HepG2 (cell line): ENCODE measurements around the gene XAF1. TPM values are rescaled to one million over a fixed set of nuclear protein-coding genes. Genes with fewer than 3 reads are reported as not detected.
A peak's percentile ranks its signal among the peaks of the same experiment; 100 is the strongest.

Source experiments
- ARHGAP35 ChIP-seq: sonication (generic); formaldehyde crosslinking; IDR thresholded peaks from 2 replicates; pipeline ENCODE4 v1.9.0; 2022; ENCODE audit warnings: mild to moderate bottlenecking, inconsistent platforms, moderate library complexity, missing genetic modification reagents, borderline replicate concordance
- CCAR2 ChIP-seq: fragments of 200-400 bp; formaldehyde crosslinking; optimal IDR thresholded peaks from 2 replicates; pipeline ENCODE3; 2018; ENCODE audit warnings: low read depth, mild to moderate bottlenecking, low read length, moderate library complexity
- FOXM1 ChIP-seq: sonication (generic); formaldehyde crosslinking; IDR thresholded peaks from 2 replicates; pipeline ENCODE4 v1.5.0; 2020; ENCODE audit warnings: missing genetic modification reagents
- HNRNPH1 ChIP-seq: fragments of 200-400 bp; formaldehyde crosslinking; optimal IDR thresholded peaks from 2 replicates; pipeline ENCODE3; 2017; ENCODE audit warnings: mild to moderate bottlenecking, low read depth, low read length
- MED13 ChIP-seq: sonication (generic); formaldehyde crosslinking; IDR thresholded peaks from 2 replicates; pipeline ENCODE4 v1.5.0; 2020; ENCODE audit warnings: missing genetic modification reagents
- NFIC ChIP-seq: IDR thresholded peaks from 2 replicates; pipeline ENCODE4 v1.6.1; 2012; ENCODE audit warnings: mild to moderate bottlenecking, low read length, inconsistent platforms
- POLR2A ChIP-seq, 2 experiments: IDR thresholded peaks; 2 replicates each; pipeline ENCODE4 v1.6.1; 2011; ENCODE audit warnings: low read depth in 2 of 2, low read length in 2 of 2, mild to moderate bottlenecking in 1 of 2, moderate library complexity in 1 of 2; ENCODE audit not compliant: insufficient read depth in 1 of 2
- PRMT3 ChIP-seq: sonication (generic); formaldehyde crosslinking; IDR thresholded peaks from 2 replicates; pipeline ENCODE4 v1.8.1; 2022; ENCODE audit warnings: low read depth, mild to moderate bottlenecking, moderate library complexity, missing genetic modification reagents, borderline replicate concordance
- PRPF4 ChIP-seq: fragments of 200-400 bp; formaldehyde crosslinking; IDR thresholded peaks from 2 replicates; pipeline ENCODE4 v1.6.1; 2016; ENCODE audit warnings: low read length, low read depth; ENCODE audit not compliant: poor library complexity, severe bottlenecking
- STAT5B ChIP-seq: sonication (generic); formaldehyde crosslinking; IDR thresholded peaks from 2 replicates; pipeline ENCODE4 v1.4.0; 2020; ENCODE audit warnings: missing genetic modification reagents
- YEATS4 ChIP-seq: sonication (generic); formaldehyde crosslinking; IDR thresholded peaks from 2 replicates; pipeline ENCODE4 v1.4.0; 2020; ENCODE audit warnings: missing genetic modification reagents, borderline replicate concordance
- ZFY ChIP-seq: sonication (generic); formaldehyde crosslinking; IDR thresholded peaks from 2 replicates; pipeline ENCODE4 v1.4.0; 2020; ENCODE audit warnings: missing genetic modification reagents
- ZNF446 ChIP-seq: sonication (generic); formaldehyde crosslinking; IDR thresholded peaks from 2 replicates; pipeline ENCODE4 v1.5.0; 2020; ENCODE audit warnings: mild to moderate bottlenecking, missing genetic modification reagents
- ZNF749 ChIP-seq: sonication (generic); formaldehyde crosslinking; IDR thresholded peaks from 2 replicates; pipeline ENCODE4 v1.8.0; 2022; ENCODE audit warnings: mild to moderate bottlenecking, missing genetic modification reagents, moderate library complexity, borderline replicate concordance
- ZNF777 ChIP-seq: sonication (generic); formaldehyde crosslinking; IDR thresholded peaks from 2 replicates; pipeline ENCODE4 v1.4.0; 2020; ENCODE audit warnings: missing genetic modification reagents
- ZSCAN12 ChIP-seq: sonication (generic); formaldehyde crosslinking; IDR thresholded peaks from 2 replicates; pipeline ENCODE4 v1.9.0; 2021; ENCODE audit warnings: mild to moderate bottlenecking, missing genetic modification reagents
- polyA plus RNA-seq, 8 experiments: library from polyadenylated mRNA; depleted of rRNA in 3 of 8; stranded (reverse) in 7 of 8; unstranded in 1 of 8; fragments of >200 nt; fragmentation: Illumina TruSeq in 4 of 8; extraction: Trizol in 4 of 8; gene quantifications; 2 replicates each; pipeline versions ENCODE4 v1.2.1 to v1.2.3, GENCODE V29; 2011 to 2016; ENCODE audit warnings: low read depth in 4 of 8, missing spikeins in 1 of 8, mixed read lengths in 1 of 8; ENCODE audit not compliant: insufficient read depth in 1 of 8
- total RNA-seq, 5 experiments: library from RNA; depleted of rRNA; stranded (reverse); fragments of >200 nt; fragmentation: Illumina TruSeq; extraction: Trizol; gene quantifications; 2 replicates each; pipeline ENCODE4 v1.2.3, GENCODE V29; 2016; ENCODE audit warnings: low read depth in 1 of 5
- TF ChIP-seq, protein P1 (sequence below): sonication (generic); formaldehyde crosslinking; IDR thresholded peaks from 2 replicates; pipeline ENCODE4 v1.4.0; 2020; ENCODE audit warnings: mild to moderate bottlenecking, missing genetic modification reagents
- TF ChIP-seq, protein P2 (sequence below): sonication (generic); formaldehyde crosslinking; IDR thresholded peaks from 2 replicates; pipeline ENCODE4 v1.4.0; 2020; ENCODE audit warnings: missing genetic modification reagents
- TF ChIP-seq, protein P3 (sequence below): IDR thresholded peaks from 2 replicates; pipeline ENCODE4 v1.6.1; 2016; ENCODE audit warnings: missing compliant biosample characterization, missing genetic modification reagents, borderline replicate concordance
- TF ChIP-seq, protein P4 (sequence below): sonication (generic); formaldehyde crosslinking; IDR thresholded peaks from 2 replicates; pipeline ENCODE4 v1.5.0; 2020; ENCODE audit warnings: mild to moderate bottlenecking, missing genetic modification reagents, borderline replicate concordance

XAF1 gene
- total and polyA plus RNA-seq, 2 of the 13 experiments (the other 11 are each of a cell fraction or from before 2014, with no cell fraction given): 1.2 to 2.4 TPM

DNA sequence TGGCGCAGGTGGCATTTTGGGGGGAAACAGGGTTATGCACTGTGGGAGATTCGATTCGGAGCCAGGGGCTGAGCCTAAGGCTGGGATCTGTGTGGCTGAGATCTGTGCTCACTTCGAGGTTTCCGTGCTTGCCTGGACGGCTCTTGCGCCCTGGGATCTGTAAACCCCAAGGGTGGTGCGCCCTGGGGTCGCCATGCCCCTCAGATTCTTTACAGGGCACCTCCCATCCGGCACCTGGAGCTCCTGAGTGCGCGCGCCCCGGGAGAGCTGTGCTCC, 43.1 kb upstream of the XAF1 start (continued):
- TF ChIP-seq ZSCAN12 (no peak), FOXM1 (CRISPR knock-in tag) (no peak), ARHGAP35 (no peak), NFIC (no peak), ZNF446 (CRISPR knock-in tag) (no peak), HNRNPH1 (no peak), CCAR2 (no peak), PRPF4 (no peak), ZNF777 (CRISPR knock-in tag) (peak; percentile 60; the same call in 1 of the 2 replicates), PRMT3 (CRISPR knock-in tag) (no peak), ZNF749 (CRISPR knock-in tag) (no peak), MED13 (CRISPR knock-in tag) (no peak), ZFY (CRISPR knock-in tag) (no peak), STAT5B (CRISPR knock-in tag) (no peak), POLR2A (IDR thresholded peaks at IDR 0.05; ENCODE audit: insufficient read depth in 1 of 2, low read depth in 2 of 2, low read length in 2 of 2) (no peak), YEATS4 (no peak)
- TF ChIP-seq, protein P1, sequence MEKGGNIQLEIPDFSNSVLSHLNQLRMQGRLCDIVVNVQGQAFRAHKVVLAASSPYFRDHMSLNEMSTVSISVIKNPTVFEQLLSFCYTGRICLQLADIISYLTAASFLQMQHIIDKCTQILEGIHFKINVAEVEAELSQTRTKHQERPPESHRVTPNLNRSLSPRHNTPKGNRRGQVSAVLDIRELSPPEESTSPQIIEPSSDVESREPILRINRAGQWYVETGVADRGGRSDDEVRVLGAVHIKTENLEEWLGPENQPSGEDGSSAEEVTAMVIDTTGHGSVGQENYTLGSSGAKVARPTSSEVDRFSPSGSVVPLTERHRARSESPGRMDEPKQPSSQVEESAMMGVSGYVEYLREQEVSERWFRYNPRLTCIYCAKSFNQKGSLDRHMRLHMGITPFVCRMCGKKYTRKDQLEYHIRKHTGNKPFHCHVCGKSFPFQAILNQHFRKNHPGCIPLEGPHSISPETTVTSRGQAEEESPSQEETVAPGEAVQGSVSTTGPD (CRISPR knock-in tag): no peak
- TF ChIP-seq, protein P2, sequence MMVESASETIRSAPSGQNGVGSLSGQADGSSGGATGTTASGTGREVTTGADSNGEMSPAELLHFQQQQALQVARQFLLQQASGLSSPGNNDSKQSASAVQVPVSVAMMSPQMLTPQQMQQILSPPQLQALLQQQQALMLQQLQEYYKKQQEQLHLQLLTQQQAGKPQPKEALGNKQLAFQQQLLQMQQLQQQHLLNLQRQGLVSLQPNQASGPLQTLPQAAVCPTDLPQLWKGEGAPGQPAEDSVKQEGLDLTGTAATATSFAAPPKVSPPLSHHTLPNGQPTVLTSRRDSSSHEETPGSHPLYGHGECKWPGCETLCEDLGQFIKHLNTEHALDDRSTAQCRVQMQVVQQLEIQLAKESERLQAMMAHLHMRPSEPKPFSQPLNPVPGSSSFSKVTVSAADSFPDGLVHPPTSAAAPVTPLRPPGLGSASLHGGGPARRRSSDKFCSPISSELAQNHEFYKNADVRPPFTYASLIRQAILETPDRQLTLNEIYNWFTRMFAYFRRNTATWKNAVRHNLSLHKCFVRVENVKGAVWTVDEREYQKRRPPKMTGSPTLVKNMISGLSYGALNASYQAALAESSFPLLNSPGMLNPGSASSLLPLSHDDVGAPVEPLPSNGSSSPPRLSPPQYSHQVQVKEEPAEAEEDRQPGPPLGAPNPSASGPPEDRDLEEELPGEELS (CRISPR knock-in tag): no peak
- TF ChIP-seq, protein P3, sequence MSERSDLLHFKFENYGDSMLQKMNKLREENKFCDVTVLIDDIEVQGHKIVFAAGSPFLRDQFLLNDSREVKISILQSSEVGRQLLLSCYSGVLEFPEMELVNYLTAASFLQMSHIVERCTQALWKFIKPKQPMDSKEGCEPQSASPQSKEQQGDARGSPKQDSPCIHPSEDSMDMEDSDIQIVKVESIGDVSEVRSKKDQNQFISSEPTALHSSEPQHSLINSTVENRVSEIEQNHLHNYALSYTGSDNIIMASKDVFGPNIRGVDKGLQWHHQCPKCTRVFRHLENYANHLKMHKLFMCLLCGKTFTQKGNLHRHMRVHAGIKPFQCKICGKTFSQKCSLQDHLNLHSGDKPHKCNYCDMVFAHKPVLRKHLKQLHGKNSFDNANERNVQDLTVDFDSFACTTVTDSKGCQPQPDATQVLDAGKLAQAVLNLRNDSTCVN (CRISPR knock-in tag): no peak
- TF ChIP-seq, protein P4, sequence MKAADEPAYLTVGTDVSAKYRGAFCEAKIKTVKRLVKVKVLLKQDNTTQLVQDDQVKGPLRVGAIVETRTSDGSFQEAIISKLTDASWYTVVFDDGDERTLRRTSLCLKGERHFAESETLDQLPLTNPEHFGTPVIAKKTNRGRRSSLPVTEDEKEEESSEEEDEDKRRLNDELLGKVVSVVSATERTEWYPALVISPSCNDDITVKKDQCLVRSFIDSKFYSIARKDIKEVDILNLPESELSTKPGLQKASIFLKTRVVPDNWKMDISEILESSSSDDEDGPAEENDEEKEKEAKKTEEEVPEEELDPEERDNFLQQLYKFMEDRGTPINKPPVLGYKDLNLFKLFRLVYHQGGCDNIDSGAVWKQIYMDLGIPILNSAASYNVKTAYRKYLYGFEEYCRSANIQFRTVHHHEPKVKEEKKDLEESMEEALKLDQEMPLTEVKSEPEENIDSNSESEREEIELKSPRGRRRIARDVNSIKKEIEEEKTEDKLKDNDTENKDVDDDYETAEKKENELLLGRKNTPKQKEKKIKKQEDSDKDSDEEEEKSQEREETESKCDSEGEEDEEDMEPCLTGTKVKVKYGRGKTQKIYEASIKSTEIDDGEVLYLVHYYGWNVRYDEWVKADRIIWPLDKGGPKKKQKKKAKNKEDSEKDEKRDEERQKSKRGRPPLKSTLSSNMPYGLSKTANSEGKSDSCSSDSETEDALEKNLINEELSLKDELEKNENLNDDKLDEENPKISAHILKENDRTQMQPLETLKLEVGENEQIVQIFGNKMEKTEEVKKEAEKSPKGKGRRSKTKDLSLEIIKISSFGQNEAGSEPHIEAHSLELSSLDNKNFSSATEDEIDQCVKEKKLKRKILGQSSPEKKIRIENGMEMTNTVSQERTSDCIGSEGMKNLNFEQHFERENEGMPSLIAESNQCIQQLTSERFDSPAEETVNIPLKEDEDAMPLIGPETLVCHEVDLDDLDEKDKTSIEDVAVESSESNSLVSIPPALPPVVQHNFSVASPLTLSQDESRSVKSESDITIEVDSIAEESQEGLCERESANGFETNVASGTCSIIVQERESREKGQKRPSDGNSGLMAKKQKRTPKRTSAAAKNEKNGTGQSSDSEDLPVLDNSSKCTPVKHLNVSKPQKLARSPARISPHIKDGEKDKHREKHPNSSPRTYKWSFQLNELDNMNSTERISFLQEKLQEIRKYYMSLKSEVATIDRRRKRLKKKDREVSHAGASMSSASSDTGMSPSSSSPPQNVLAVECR (CRISPR knock-in tag): no peak
